ENCODE data around the gene ZNF804A. TPM values are rescaled to one million over a fixed set of nuclear protein-coding genes. Genes with fewer than 3 reads are reported as not detected.
"Not testable (repeated sequence)": the region's sequence is repeated elsewhere in the genome, so short reads cannot be mapped to it uniquely, and the experiment has no call there.

ZNF804A gene
- total and polyA plus RNA-seq, 5 experiments from 2014 or later: not detected

DNA sequence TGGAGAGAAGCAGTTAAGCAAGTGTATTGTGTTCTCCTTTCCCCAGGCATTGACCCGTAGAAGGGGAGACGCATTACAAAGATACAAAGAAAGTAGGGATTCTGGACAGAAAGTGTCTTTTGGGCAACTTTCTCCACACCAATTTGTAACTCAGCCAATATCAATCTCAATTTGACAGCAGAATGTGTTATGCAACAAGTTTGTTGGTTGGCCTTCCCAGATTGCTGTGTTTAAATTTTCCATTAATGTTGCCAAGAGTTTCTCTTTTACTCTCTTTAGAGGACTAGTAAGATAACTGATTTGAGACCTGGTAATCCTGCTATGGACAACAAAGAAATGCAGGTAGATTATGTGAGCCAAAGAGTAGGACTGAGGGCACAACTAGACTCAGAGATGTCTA lies 279.6 kb downstream of the ZNF804A start:
- POLR2A ChIA-PET: no interaction called here
- H3K36me3 Mint-ChIP-seq: no peaks in the 10 kb centered on the region

DNA sequence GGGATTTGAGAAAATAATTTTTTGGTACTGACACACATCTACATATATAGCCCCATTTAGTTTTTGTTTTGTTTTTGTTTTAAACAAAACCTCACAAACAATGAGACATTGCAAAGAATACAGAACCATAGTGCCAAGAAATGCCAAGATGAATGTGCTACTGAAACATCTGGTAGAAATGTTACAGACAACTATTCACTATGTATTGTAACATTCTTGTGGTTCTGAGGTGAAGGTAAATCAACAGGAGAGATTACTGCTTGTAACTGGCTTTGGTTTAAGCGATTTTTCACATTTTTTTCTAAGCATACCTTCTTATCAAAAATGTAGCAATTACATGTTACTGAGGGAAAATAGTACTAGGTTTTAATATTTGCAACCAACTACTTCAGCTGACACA lies 281.3 kb downstream of the ZNF804A start:
- ATAC-seq (no peak), DNase-seq (no peak)
- Mint-ChIP-seq H3K4me1 (no peaks in the 10 kb centered on the region), H3K27ac (no peak overlapping the region), H3K36me3 (no peaks in the 10 kb centered on the region), H3K27me3 (no peaks in the 10 kb centered on the region), H3K4me3 (no peak overlapping the region), H3K9me3 (peaks cover 0 to 36% (median 4%) of the 10 kb centered on the region in 9 donors)
- POLR2A ChIA-PET: no interaction called here

More for the DNA sequence above, 279.6 kb downstream of the ZNF804A start:
- Mint-ChIP-seq H3K27ac (no peak overlapping the region), H3K9me3 (peaks cover 0 to 33% (median 3%) of the 10 kb centered on the region in 9 donors), H3K4me1 (no peaks in the 10 kb centered on the region), H3K4me3 (no peak overlapping the region), H3K27me3 (no peaks in the 10 kb centered on the region)
- ATAC-seq (no peak), DNase-seq (no peak)

DNA sequence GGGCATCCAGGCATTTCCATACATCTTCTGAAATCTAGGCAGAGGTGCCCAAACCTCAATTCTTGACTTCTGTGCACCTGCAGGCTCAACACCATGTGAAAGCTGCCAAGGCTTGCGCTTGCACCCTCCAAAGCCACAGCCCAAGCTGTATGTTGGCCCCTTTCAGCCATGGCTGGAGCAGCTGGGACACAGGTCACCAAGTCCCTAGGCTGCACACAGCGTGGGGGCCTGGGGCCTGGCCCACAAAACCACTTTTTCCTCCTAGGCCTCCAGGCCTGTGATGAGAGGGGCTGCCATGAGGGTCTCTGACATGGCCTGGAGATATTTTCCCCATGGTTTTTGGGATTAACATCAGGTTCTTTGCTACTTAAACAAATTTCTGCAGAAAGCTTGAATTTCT lies 288.3 kb downstream of the ZNF804A start:
- peaks cover 0 to 30% (median 8%) of the 10 kb centered on the region in 9 donors for H3K9me3 Mint-ChIP-seq
- H3K27me3 Mint-ChIP-seq, H3K4me1 Mint-ChIP-seq, DNase-seq, H3K27ac Mint-ChIP-seq, H3K4me3 Mint-ChIP-seq, ATAC-seq, POLR2A ChIA-PET, H3K36me3 Mint-ChIP-seq: not testable (repeated sequence)

- H3K27me3 Mint-ChIP-seq: no peaks in the 10 kb centered on the region
- POLR2A ChIA-PET: no interaction called here
- H3K9me3 Mint-ChIP-seq: peaks cover 0 to 15% (median 3%) of the 10 kb centered on the region in 9 donors
- DNase-seq: no peak
- no peak for ATAC-seq
- H3K27ac Mint-ChIP-seq: no peak overlapping the region
- H3K4me3 Mint-ChIP-seq: no peak overlapping the region
- no peaks in the 10 kb centered on the region for H3K36me3 Mint-ChIP-seq
- H3K4me1 Mint-ChIP-seq: no peaks in the 10 kb centered on the region
Measured at GRCh38 chr2:184890311-184890710, 292.0 kb downstream of the ZNF804A start.

- Mint-ChIP-seq H3K36me3 (no peaks in the 10 kb centered on the region), H3K4me3 (no peak overlapping the region), H3K27ac (no peak overlapping the region), H3K27me3 (no peaks in the 10 kb centered on the region), H3K4me1 (no peaks in the 10 kb centered on the region), H3K9me3 (peaks cover 0 to 9% (median 4%) of the 10 kb centered on the region in 9 donors)
- no peak for DNase-seq
- no peak for ATAC-seq
- POLR2A ChIA-PET: no interaction called here
Measured at GRCh38 chr2:184904991-184905390, 306.7 kb downstream of the ZNF804A start.

DNA sequence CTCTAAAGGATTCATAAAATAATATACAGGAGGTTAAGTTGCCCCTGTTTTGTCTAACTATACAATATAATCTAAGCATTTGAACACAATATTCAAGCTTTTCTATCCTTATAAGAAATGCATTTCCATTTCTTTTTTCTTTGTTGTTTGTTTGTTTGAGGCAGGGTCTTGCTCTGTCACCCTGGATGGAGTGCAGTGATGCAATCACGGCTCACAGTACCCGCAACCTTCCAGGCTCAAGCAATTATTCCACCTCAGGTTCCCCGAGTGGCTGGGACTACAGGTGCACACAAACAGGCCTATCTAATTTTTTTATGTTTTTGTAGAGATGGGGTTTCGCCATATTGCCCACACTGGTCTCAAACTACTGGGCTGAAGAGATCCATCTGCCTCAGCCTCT lies 307.8 kb downstream of the ZNF804A start:
- POLR2A ChIA-PET: no interaction called here
- DNase-seq (no peak), ATAC-seq (no peak)
- peaks cover 0 to 11% (median 1%) of the 10 kb centered on the region in 9 donors for H3K9me3 Mint-ChIP-seq
- H3K4me1 Mint-ChIP-seq: no peaks in the 10 kb centered on the region
- H3K4me3 Mint-ChIP-seq: no peak overlapping the region
- no peaks in the 10 kb centered on the region for H3K36me3 Mint-ChIP-seq
- H3K27me3 Mint-ChIP-seq: no peaks in the 10 kb centered on the region
- no peak overlapping the region for H3K27ac Mint-ChIP-seq

GRCh38 chr2:184906709-184907108 lies 308.4 kb downstream of the ZNF804A start:
- Mint-ChIP-seq H3K9me3 (peaks cover 0 to 12% (median 1%) of the 10 kb centered on the region in 9 donors), H3K4me1 (no peaks in the 10 kb centered on the region), H3K27ac (no peak overlapping the region), H3K4me3 (no peak overlapping the region), H3K36me3 (no peaks in the 10 kb centered on the region), H3K27me3 (no peaks in the 10 kb centered on the region)
- POLR2A ChIA-PET: no interaction called here
- DNase-seq (no peak), ATAC-seq (no peak)

GRCh38 chr2:184908966-184909365 lies 310.6 kb downstream of the ZNF804A start:
- no peak overlapping the region for H3K4me3 Mint-ChIP-seq
- DNase-seq: no peak
- H3K9me3 Mint-ChIP-seq: peaks cover 0 to 14% (median 0%) of the 10 kb centered on the region in 9 donors
- POLR2A ChIA-PET: no interaction called here
- ATAC-seq: no peak
- H3K27me3 Mint-ChIP-seq: no peaks in the 10 kb centered on the region
- no peak overlapping the region for H3K27ac Mint-ChIP-seq
- H3K4me1 Mint-ChIP-seq: no peaks in the 10 kb centered on the region
- H3K36me3 Mint-ChIP-seq: no peaks in the 10 kb centered on the region

GRCh38 chr2:184920451-184920965 lies 322.2 kb downstream of the ZNF804A start:
- no peak overlapping the region for H3K27ac Mint-ChIP-seq
- ATAC-seq (no peak), DNase-seq (no peak)
- POLR2A ChIA-PET: no interaction called here
- H3K9me3 Mint-ChIP-seq: peaks cover 2 to 24% (median 11%) of the 10 kb centered on the region in 9 donors
- H3K4me3 Mint-ChIP-seq: no peak overlapping the region
- H3K27me3 Mint-ChIP-seq: no peaks in the 10 kb centered on the region
- H3K36me3 Mint-ChIP-seq: no peaks in the 10 kb centered on the region
- H3K4me1 Mint-ChIP-seq: no peaks in the 10 kb centered on the region

DNA sequence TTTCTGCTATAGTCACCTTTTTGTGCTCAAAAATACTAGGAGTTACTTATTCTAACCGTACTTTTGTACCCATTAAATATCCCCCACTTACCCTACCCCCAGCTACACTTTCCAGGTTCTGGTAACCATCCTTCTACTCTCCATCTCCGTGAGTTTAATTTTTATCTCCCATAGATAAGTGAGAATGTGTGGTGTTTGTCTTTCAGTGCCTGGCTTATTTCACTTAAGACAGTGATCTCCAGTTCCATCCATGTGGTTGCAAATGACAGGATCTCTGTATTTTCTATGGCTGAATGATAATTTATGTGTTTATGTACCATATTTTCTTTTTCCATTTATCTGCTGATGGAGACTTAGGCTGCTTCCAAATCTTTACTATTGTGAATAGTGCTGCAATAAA lies 323.3 kb downstream of the ZNF804A start:
- H3K9me3 Mint-ChIP-seq: peaks cover 4 to 36% (median 17%) of the 10 kb centered on the region in 9 donors
- ATAC-seq (no peak), DNase-seq (no peak)
- H3K27ac Mint-ChIP-seq: no peak overlapping the region
- H3K4me3 Mint-ChIP-seq: no peak overlapping the region
- no peaks in the 10 kb centered on the region for H3K4me1 Mint-ChIP-seq
- POLR2A ChIA-PET: no interaction called here
- H3K36me3 Mint-ChIP-seq: peaks cover 0 to 6% (median 0%) of the 10 kb centered on the region in 3 donors
- H3K27me3 Mint-ChIP-seq: no peaks in the 10 kb centered on the region

GRCh38 chr2:184923751-184924150 lies 325.4 kb downstream of the ZNF804A start:
- no peaks in the 10 kb centered on the region for H3K4me1 Mint-ChIP-seq
- POLR2A ChIA-PET: no interaction called here
- peaks cover 10 to 50% (median 27%) of the 10 kb centered on the region in 9 donors for H3K9me3 Mint-ChIP-seq
- H3K36me3 Mint-ChIP-seq: peaks cover 0 to 7% (median 0%) of the 10 kb centered on the region in 3 donors
- H3K27ac Mint-ChIP-seq: no peak overlapping the region
- ATAC-seq (no peak), DNase-seq (no peak)
- no peak overlapping the region for H3K4me3 Mint-ChIP-seq
- no peaks in the 10 kb centered on the region for H3K27me3 Mint-ChIP-seq

GRCh38 chr2:184927040-184927439 lies 328.7 kb downstream of the ZNF804A start:
- H3K36me3 Mint-ChIP-seq: peaks cover 0 to 7% (median 0%) of the 10 kb centered on the region in 3 donors
- no peaks in the 10 kb centered on the region for H3K4me1 Mint-ChIP-seq
- no peak overlapping the region for H3K4me3 Mint-ChIP-seq
- no peak for ATAC-seq
- POLR2A ChIA-PET: no interaction called here
- peaks cover 0 to 4% (median 0%) of the 10 kb centered on the region in 5 donors for H3K27me3 Mint-ChIP-seq
- peaks cover 10 to 52% (median 25%) of the 10 kb centered on the region in 9 donors for H3K9me3 Mint-ChIP-seq
- H3K27ac Mint-ChIP-seq: no peak overlapping the region
- no peak for DNase-seq

- no peaks in the 10 kb centered on the region for H3K36me3 Mint-ChIP-seq
- POLR2A ChIA-PET: no interaction called here
- H3K4me1 Mint-ChIP-seq: no peaks in the 10 kb centered on the region
- peaks cover 0 to 4% (median 0%) of the 10 kb centered on the region in 5 donors for H3K27me3 Mint-ChIP-seq
- H3K27ac Mint-ChIP-seq: no peak overlapping the region
- DNase-seq (no peak), ATAC-seq (no peak)
- H3K4me3 Mint-ChIP-seq: no peak overlapping the region
- peaks cover 0 to 25% (median 6%) of the 10 kb centered on the region in 9 donors for H3K9me3 Mint-ChIP-seq
Measured at GRCh38 chr2:184936761-184937160, 338.4 kb downstream of the ZNF804A start.

- POLR2A ChIA-PET: no interaction called here
- ATAC-seq: no peak
Measured at GRCh38 chr2:184938221-184938985, 340.1 kb downstream of the ZNF804A start.

More at GRCh38 chr2:184938221-184938985, 340.1 kb downstream of the ZNF804A start:
- Mint-ChIP-seq H3K4me3 (no peak overlapping the region), H3K4me1 (no peaks in the 10 kb centered on the region), H3K36me3 (no peaks in the 10 kb centered on the region), H3K27me3 (no peaks in the 10 kb centered on the region), H3K27ac (no peak overlapping the region), H3K9me3 (peaks cover 0 to 23% (median 6%) of the 10 kb centered on the region in 9 donors)
- DNase-seq: no peak
